Measurements from ENCODE around the gene DDX39A. TPM values are rescaled to one million over a fixed set of nuclear protein-coding genes. Genes with fewer than 3 reads are reported as not detected.

The DDX39A gene
- total and polyA plus RNA-seq, 2 donors (not counting 1 experiment from before 2014, with no cell fraction given): 35.9 to 36.5 TPM

DNA sequence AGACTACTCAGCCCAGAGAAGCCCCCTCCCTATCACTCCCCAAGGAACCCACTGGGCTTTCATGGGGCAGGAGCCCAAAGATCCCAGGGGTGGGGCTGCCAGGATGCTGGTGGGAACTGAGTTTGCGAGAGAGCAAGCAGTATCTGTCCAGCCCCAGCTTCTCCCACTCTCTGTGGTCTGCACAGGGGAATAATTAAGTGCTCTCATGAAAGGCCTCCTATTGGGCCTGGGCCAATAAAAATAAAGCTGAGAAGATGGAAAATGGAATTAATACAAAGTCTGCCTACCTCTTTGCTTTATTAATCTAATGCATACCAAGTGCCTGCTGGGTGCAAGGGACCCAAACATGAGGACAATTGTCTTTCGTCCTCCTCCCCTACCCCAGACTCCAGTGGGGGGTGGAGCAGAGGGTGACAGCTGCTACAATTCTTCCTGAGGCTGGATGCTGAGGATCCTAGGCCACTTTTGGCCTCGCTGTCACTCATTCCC lies 5.4 kb downstream of the DDX39A start:
- peaks cover 4% of the 10 kb centered on the region for H4K20me1 ChIP-seq (ENCODE audit: control insufficient read depth, extremely low read depth, insufficient read depth, low read length)
- peaks cover 41% of the 10 kb centered on the region for H3K36me3 ChIP-seq (ENCODE audit: control insufficient read depth, insufficient read depth, low read length)
- no peak overlapping the region for H2AFZ ChIP-seq (ENCODE audit: low read length)
- H3K9me3 ChIP-seq (ENCODE audit: control insufficient read depth, insufficient read depth, low read depth, low read length): no peaks in the 10 kb centered on the region
- no peak for TF ChIP-seq EZH2 (IDR thresholded peaks at IDR 0.05; ENCODE audit: low read length, missing control alignments)
- TF ChIP-seq, protein P1, sequence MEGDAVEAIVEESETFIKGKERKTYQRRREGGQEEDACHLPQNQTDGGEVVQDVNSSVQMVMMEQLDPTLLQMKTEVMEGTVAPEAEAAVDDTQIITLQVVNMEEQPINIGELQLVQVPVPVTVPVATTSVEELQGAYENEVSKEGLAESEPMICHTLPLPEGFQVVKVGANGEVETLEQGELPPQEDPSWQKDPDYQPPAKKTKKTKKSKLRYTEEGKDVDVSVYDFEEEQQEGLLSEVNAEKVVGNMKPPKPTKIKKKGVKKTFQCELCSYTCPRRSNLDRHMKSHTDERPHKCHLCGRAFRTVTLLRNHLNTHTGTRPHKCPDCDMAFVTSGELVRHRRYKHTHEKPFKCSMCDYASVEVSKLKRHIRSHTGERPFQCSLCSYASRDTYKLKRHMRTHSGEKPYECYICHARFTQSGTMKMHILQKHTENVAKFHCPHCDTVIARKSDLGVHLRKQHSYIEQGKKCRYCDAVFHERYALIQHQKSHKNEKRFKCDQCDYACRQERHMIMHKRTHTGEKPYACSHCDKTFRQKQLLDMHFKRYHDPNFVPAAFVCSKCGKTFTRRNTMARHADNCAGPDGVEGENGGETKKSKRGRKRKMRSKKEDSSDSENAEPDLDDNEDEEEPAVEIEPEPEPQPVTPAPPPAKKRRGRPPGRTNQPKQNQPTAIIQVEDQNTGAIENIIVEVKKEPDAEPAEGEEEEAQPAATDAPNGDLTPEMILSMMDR (conservative IDR thresholded peaks at IDR 0.05 in 1 of 2, IDR thresholded peaks at IDR 0.05 in 1 of 2; ENCODE audit: low read depth in 1 of 2, low read length in 2 of 2): no peak
- peaks cover 85% of the 10 kb centered on the region for H3K79me2 ChIP-seq (ENCODE audit: control insufficient read depth, insufficient read depth, low read length)
- H3K9ac ChIP-seq (ENCODE audit: insufficient read depth, low read length): no peak overlapping the region
- H3K27me3 ChIP-seq (ENCODE audit: control insufficient read depth, insufficient read depth, low read length): no peaks in the 10 kb centered on the region
- H3K4me1 ChIP-seq (ENCODE audit: control insufficient read depth, extremely low read depth, insufficient read depth, low read length): peaks cover 11% of the 10 kb centered on the region
- H3K27ac ChIP-seq (ENCODE audit: insufficient read depth, low read length): no peak overlapping the region
- DNase-seq (ENCODE audit: low read depth in 2 of 2): peak; percentile 53 to 78
- H3K4me3 ChIP-seq (replicated peaks in 1 of 4; ENCODE audit: control extremely low read depth in 1 of 4, insufficient read depth in 1 of 4, low read depth in 3 of 4, low read length in 4 of 4): no peak overlapping the region
- H3K4me2 ChIP-seq (ENCODE audit: extremely low read depth, insufficient read depth, low read length): no peak overlapping the region

GRCh38 chr19:14412996-14413692 lies 6.0 kb downstream of the DDX39A start:
- Histone ChIP-seq H3K27ac (ENCODE audit: insufficient read depth, low read length) (no peak overlapping the region), H3K79me2 (ENCODE audit: control insufficient read depth, insufficient read depth, low read length) (peaks cover 80% of the 10 kb centered on the region), H3K4me3 (replicated peaks in 1 of 4; ENCODE audit: control extremely low read depth in 1 of 4, insufficient read depth in 1 of 4, low read depth in 3 of 4, low read length in 4 of 4) (no peak overlapping the region), H2AFZ (ENCODE audit: low read length) (no peak overlapping the region), H3K4me1 (ENCODE audit: control insufficient read depth, extremely low read depth, insufficient read depth, low read length) (peaks cover 11% of the 10 kb centered on the region), H4K20me1 (ENCODE audit: control insufficient read depth, extremely low read depth, insufficient read depth, low read length) (peaks cover 4% of the 10 kb centered on the region), H3K27me3 (ENCODE audit: control insufficient read depth, insufficient read depth, low read length) (no peaks in the 10 kb centered on the region), H3K36me3 (ENCODE audit: control insufficient read depth, insufficient read depth, low read length) (peaks cover 47% of the 10 kb centered on the region), H3K9ac (ENCODE audit: insufficient read depth, low read length) (no peak overlapping the region), H3K4me2 (ENCODE audit: extremely low read depth, insufficient read depth, low read length) (no peak overlapping the region), H3K9me3 (ENCODE audit: control insufficient read depth, insufficient read depth, low read depth, low read length) (no peaks in the 10 kb centered on the region)
- no peak for DNase-seq (ENCODE audit: low read depth in 2 of 2)
- TF ChIP-seq, protein P1 (conservative IDR thresholded peaks at IDR 0.05 in 1 of 2, IDR thresholded peaks at IDR 0.05 in 1 of 2; ENCODE audit: low read depth in 1 of 2, low read length in 2 of 2): no peak
- TF ChIP-seq EZH2 (IDR thresholded peaks at IDR 0.05; ENCODE audit: low read length, missing control alignments): no peak

DNA sequence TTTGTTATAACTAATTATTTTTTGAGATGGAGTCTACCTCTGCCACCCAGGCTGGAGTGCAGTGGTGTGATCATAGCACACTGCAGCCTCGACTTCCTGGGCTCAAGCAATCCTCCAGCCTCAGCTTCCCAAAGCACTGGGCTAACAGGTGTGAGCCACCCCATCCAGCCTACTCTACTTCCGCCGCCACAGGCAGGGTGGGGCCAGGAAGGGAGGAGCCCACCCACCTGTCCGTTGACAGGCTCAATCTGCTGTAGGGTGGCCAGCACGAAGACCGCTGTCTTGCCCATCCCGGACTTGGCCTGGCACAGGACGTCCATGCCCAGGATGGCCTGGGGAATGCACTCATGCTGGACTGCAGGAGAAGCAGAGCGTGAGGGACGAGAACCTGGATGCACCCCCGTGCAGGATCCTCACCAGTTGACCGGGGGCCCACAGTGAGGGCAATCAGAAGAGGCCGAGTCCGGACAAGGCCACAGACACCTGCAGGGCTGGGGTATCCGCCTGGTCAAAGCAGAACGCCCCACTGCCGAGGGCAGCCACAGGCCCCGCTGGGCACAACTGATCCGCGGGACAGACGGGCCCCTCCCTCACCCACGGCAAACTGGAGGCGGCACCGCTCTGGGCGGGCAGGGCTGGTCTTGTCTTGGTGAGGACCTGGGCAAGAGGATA lies 6.7 kb downstream of the DDX39A start:
- peaks cover 53% of the 10 kb centered on the region for H3K36me3 ChIP-seq (ENCODE audit: control insufficient read depth, insufficient read depth, low read length)
- H4K20me1 ChIP-seq (ENCODE audit: control insufficient read depth, extremely low read depth, insufficient read depth, low read length): peaks cover 4% of the 10 kb centered on the region
- peaks cover 11% of the 10 kb centered on the region for H3K4me1 ChIP-seq (ENCODE audit: control insufficient read depth, extremely low read depth, insufficient read depth, low read length)
- TF ChIP-seq EZH2 (IDR thresholded peaks at IDR 0.05; ENCODE audit: low read length, missing control alignments): no peak
- TF ChIP-seq, protein P1 (conservative IDR thresholded peaks at IDR 0.05 in 1 of 2, IDR thresholded peaks at IDR 0.05 in 1 of 2; ENCODE audit: low read depth in 1 of 2, low read length in 2 of 2): no peak
- no peak overlapping the region for H3K27ac ChIP-seq (ENCODE audit: insufficient read depth, low read length)
- no peaks in the 10 kb centered on the region for H3K9me3 ChIP-seq (ENCODE audit: control insufficient read depth, insufficient read depth, low read depth, low read length)
- H2AFZ ChIP-seq (ENCODE audit: low read length): no peak overlapping the region
- no peak for DNase-seq (ENCODE audit: low read depth in 2 of 2)
- H3K9ac ChIP-seq (ENCODE audit: insufficient read depth, low read length): no peak overlapping the region
- H3K4me3 ChIP-seq (replicated peaks in 1 of 4; ENCODE audit: control extremely low read depth in 1 of 4, insufficient read depth in 1 of 4, low read depth in 3 of 4, low read length in 4 of 4): no peak overlapping the region
- no peaks in the 10 kb centered on the region for H3K27me3 ChIP-seq (ENCODE audit: control insufficient read depth, insufficient read depth, low read length)
- no peak overlapping the region for H3K4me2 ChIP-seq (ENCODE audit: extremely low read depth, insufficient read depth, low read length)
- H3K79me2 ChIP-seq (ENCODE audit: control insufficient read depth, insufficient read depth, low read length): peaks cover 73% of the 10 kb centered on the region
